ENCODE measurements around the gene SMYD3. TPM values are rescaled to one million over a fixed set of nuclear protein-coding genes. Genes with fewer than 3 reads are reported as not detected.
"Not testable (repeated sequence)": the region's sequence is repeated elsewhere in the genome, so short reads cannot be mapped to it uniquely, and the experiment has no call there.

SMYD3 gene
- total RNA-seq, 2 donors from 2014 or later: 8.8 to 19.0 TPM

DNA sequence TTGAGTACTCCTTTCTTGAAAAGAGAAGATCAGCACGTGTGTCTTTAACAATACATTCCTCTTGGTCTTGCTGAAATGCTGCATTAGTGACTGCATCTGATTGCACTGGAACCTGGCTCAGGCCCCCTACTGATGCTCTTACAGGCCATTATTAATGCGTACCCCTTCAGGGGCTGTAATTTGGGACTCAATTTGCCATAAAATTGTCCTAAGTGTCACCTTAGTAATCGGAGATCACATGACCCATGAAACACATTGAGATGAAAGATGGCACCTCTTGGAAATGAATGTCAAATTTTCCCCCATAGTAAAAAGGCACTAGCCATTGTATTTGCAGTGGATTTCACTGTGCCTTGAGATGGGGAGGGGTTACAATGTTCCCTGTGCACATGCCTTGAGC is 789.0 kb downstream of the SMYD3 start:
- Histone ChIP-seq H3K36me3 (no peaks in the 10 kb centered on the region), H3K27ac (no peak overlapping the region), H3K9me3 (no peaks in the 10 kb centered on the region), H3K4me1 (ENCODE audit: control insufficient read depth in 1 of 2, low read depth in 2 of 2) (no peaks in the 10 kb centered on the region), H3K4me3 (no peak overlapping the region), H3K27me3 (replicated peaks; ENCODE audit: insufficient read depth) (no peaks in the 10 kb centered on the region)
- TF ChIP-seq CTCF (IDR thresholded peaks at IDR 0.05): no peak
- ATAC-seq (ENCODE audit: insufficient number of reproducible peaks, low FRiP score, low read depth) (no peak), DNase-seq (ENCODE audit: low spot score) (no peak)

DNA sequence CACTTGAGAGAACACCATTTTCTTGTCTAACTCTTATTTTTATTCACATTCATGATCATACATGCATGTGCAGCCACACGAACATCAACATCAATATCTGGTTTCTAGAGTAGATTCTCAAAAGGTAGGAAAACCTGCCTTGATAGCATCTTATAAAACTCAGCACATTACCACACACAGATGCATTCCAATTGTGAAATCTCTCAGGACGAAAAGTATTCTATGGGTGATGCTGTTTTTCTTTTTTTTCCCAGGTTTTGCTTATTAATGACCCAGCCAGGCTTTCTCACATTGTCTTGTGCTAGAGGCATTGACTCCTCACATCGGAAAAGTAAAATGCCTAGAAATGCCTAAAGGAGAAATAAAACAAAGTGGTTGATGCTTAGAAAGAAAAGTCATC is 789.5 kb downstream of the SMYD3 start:
- TF ChIP-seq CTCF (IDR thresholded peaks at IDR 0.05): no peak
- H3K4me1 ChIP-seq (ENCODE audit: control insufficient read depth in 1 of 2, low read depth in 2 of 2): no peaks in the 10 kb centered on the region
- H3K36me3 ChIP-seq: no peaks in the 10 kb centered on the region
- H3K9me3 ChIP-seq: no peaks in the 10 kb centered on the region
- ATAC-seq (ENCODE audit: insufficient number of reproducible peaks, low FRiP score, low read depth) (no peak), DNase-seq (ENCODE audit: low spot score) (no peak)
- H3K27ac ChIP-seq: no peak overlapping the region
- H3K4me3 ChIP-seq: no peak overlapping the region
- H3K27me3 ChIP-seq (replicated peaks; ENCODE audit: insufficient read depth): no peaks in the 10 kb centered on the region

GRCh38 chr1:245716561-245716960 is 790.5 kb downstream of the SMYD3 start:
- H3K4me1 ChIP-seq (ENCODE audit: control insufficient read depth in 1 of 2, low read depth in 2 of 2): no peaks in the 10 kb centered on the region
- H3K27me3 ChIP-seq (replicated peaks; ENCODE audit: insufficient read depth): no peaks in the 10 kb centered on the region
- H3K4me3 ChIP-seq: no peak overlapping the region
- ATAC-seq (ENCODE audit: insufficient number of reproducible peaks, low FRiP score, low read depth) (no peak), DNase-seq (ENCODE audit: low spot score) (no peak)
- H3K36me3 ChIP-seq: no peaks in the 10 kb centered on the region
- TF ChIP-seq CTCF (IDR thresholded peaks at IDR 0.05): no peak
- H3K9me3 ChIP-seq: no peaks in the 10 kb centered on the region
- H3K27ac ChIP-seq: no peak overlapping the region

GRCh38 chr1:245715970-245716369 is 791.1 kb downstream of the SMYD3 start:
- Histone ChIP-seq H3K36me3 (no peaks in the 10 kb centered on the region), H3K4me1 (ENCODE audit: control insufficient read depth in 1 of 2, low read depth in 2 of 2) (no peaks in the 10 kb centered on the region), H3K27me3 (replicated peaks; ENCODE audit: insufficient read depth) (no peaks in the 10 kb centered on the region), H3K4me3 (no peak overlapping the region), H3K9me3 (no peaks in the 10 kb centered on the region), H3K27ac (no peak overlapping the region)
- DNase-seq (ENCODE audit: low spot score) (no peak), ATAC-seq (ENCODE audit: insufficient number of reproducible peaks, low FRiP score, low read depth) (no peak)
- TF ChIP-seq CTCF (IDR thresholded peaks at IDR 0.05): no peak

DNA sequence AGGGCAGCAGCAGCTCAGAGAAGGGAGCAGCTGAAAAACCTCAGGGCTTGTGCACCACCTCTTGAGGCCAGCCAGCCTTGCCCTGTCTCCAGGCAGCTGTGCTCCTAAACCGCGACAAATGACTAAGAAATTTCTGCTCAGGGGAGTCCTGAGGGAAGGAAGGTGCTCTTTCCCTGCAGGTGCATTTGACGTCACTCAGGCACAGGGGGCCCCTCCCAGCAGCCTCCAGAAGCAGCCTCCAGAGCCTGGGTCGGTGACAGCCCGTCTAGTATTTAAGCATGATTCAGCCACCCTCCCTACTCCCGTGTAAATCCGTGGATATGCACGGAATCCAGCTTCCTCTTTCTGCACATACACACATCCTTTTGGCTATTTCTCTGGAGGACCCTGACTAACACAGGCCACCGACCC is 791.8 kb downstream of the SMYD3 start:
- TF ChIP-seq CTCF (IDR thresholded peaks at IDR 0.05): no peak
- Histone ChIP-seq H3K36me3 (no peaks in the 10 kb centered on the region), H3K4me1 (ENCODE audit: control insufficient read depth in 1 of 2, low read depth in 2 of 2) (no peaks in the 10 kb centered on the region), H3K27ac (no peak overlapping the region), H3K27me3 (replicated peaks; ENCODE audit: insufficient read depth) (no peaks in the 10 kb centered on the region), H3K4me3 (no peak overlapping the region), H3K9me3 (no peaks in the 10 kb centered on the region)
- DNase-seq (ENCODE audit: low spot score) (no peak), ATAC-seq (ENCODE audit: insufficient number of reproducible peaks, low FRiP score, low read depth) (no peak)

DNA sequence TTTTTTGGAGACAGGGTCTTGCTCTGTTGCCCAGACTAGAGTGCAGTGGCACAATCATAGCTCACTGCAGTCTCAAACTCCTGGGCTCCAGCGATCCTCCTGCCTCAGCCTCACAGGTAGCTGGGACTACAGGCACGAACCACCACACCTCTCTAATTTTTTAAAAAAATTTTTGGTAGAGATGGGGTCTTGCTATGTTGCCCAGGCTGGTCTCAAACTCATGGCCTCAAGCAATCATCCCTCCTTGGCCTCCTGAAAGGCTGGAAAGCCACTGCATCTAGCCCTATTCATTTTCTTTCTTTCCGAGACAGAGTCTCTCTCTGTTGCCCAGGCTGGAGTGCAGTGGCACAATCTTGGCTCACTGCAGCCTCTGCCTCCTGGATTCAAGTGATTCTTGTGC is 793.1 kb downstream of the SMYD3 start:
- ATAC-seq (ENCODE audit: insufficient number of reproducible peaks, low FRiP score, low read depth); H3K27ac ChIP-seq; H3K36me3 ChIP-seq; H3K27me3 ChIP-seq (replicated peaks; ENCODE audit: insufficient read depth); H3K4me3 ChIP-seq; H3K9me3 ChIP-seq; DNase-seq (ENCODE audit: low spot score); H3K4me1 ChIP-seq (ENCODE audit: control insufficient read depth in 1 of 2, low read depth in 2 of 2): not testable (repeated sequence)
